Fibroblast of skin of scalp (primary cell): Measurements from ENCODE around the gene GGTA1.
"Not testable (repeated sequence)": the region's sequence is repeated elsewhere in the genome, so short reads cannot be mapped to it uniquely, and the experiment has no call there.

Experiments
- DNase-seq: peaks from one replicate; pipeline ENCODE4 v3.0.0-alpha.2; 2013

Gene GGTA1

DNA sequence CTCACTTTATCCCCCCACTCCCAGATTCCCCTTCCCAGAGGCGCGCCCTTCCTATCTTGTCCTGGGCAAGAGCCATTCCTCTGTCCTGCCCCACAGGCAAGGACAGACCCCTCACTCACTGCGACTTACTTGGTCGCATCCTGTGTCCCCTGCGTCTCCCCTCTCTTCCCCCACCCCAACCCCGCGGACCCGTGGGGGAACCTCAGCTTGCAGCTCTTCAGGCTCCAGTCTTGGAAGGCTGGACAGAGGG is 542 bp downstream of the GGTA1 start:
- DNase-seq, result no peak

DNA sequence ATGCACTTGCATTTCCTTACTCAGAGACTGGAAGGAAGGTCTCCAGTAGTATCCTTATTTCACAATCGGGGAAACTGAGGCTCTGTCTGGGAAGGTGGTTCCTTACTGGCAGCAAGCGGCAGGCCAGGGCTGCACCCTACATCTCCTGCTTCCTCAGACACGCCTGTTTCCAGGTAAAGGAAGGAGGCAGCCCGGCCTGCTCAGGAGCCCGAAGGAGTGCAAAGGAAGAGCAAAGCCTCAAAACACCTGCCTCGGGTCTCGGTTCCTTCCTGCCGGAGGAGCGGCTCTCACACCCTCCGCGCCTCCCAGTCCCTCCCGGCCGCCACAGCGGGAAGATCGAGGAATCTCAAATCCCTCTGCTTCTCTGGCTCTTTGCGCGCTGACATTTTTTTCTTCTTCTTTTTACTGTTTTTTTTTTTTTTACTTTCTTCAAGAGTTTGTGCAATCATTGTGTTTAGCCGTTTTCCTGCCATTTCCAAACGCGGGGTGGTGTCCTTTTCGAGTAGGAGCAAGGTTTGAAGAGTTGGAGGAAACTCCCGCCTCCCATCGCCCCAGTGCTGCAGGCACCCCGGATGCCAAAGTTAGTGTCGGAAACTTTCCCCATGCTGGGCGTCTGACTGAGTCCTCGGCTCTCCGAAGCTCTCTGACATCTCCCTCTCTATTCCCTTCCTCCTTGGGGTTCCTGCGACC is 1.0 kb downstream of the GGTA1 start:
- DNase-seq, result peak; percentile 44

- peak; percentile 68 for DNase-seq
Observed at GRCh38 chr9:121498150-121498486, 1.5 kb downstream of the GGTA1 start.

GRCh38 chr9:121495976-121496375 is 3.7 kb downstream of the GGTA1 start:
- no peak for DNase-seq

DNA sequence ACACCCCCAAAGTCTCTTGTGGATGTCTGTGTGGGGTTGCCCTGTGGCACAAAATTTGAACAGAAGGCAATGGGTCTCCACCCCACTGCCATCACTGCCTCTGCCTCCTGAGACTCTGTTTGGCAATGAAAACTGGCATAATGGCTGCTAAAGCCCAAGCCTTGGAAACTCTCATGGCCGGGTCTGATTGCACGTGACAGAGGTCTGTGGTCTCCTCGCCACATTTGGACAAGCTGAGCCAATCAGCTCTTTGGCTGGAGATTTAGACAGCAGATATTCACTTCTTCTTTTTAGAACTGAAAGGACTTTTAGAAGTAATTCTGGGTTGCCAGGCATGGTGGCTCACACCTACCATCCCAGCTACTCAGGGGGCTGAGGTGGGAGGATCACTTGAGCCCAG is 5.5 kb downstream of the GGTA1 start:
- DNase-seq, result no peak

GRCh38 chr9:121491111-121491510 is 8.5 kb downstream of the GGTA1 start:
- DNase-seq, result no peak

GRCh38 chr9:121489344-121489743 is 10.3 kb downstream of the GGTA1 start:
- DNase-seq, result peak; percentile 10

- DNase-seq, result no peak
Observed at GRCh38 chr9:121486043-121486442, 13.6 kb downstream of the GGTA1 start.

DNA sequence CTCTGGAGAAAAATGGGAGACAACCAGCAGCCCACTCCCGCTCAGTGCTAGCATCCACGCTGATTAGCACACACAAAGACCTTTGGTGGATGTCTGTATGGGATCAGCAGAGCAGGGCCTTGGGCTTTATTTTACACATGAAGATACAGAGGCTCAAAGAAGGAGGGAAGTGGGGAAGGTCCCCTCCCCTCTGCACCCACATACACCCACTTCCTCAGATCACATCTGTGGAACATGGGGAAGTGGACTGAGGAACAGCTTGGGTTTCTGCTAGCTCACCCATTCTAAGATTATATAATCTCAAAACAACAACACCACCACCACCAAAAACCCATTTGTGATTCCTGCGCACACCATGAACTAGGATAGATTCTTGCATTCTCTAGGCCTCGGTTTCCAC is 14.0 kb downstream of the GGTA1 start:
- no peak for DNase-seq

DNA sequence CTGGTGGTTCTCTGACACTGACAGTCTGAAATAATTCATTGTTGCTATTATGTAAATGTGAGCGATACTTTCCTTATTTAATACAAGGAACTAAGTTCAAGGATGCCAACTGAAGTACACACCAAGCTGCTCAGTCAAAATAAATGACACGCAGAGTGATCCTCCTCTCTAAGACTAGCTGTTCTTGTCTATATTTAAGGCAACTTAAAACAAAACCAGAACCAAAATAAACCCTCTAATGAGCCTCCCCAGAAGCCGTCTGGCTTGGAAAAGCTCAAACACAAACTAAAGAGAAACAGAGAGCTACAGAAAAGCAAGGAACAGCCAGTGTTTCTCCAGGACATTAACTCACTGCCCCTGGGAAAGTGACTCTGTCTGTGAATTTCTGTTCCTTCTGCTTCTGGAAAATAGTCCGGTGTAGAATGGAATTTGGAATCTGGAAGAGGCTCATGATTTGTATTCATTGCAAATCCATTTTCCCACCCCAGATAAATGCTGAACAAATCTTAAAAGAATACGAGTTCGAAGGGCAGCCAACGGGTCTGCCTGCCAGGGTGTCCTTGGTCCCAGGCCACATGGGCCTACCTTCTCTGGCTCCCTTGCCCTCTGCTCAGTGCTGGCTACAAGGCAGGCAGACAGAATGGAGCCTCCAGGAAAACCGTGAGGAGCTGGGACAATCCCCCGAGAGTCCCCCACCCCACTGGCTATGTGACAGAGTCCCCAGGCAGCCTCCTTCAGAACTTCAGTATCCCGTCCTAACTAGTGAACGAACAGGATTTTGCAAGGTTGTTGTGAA is 14.8 kb downstream of the GGTA1 start:
- DNase-seq, result no peak

DNA sequence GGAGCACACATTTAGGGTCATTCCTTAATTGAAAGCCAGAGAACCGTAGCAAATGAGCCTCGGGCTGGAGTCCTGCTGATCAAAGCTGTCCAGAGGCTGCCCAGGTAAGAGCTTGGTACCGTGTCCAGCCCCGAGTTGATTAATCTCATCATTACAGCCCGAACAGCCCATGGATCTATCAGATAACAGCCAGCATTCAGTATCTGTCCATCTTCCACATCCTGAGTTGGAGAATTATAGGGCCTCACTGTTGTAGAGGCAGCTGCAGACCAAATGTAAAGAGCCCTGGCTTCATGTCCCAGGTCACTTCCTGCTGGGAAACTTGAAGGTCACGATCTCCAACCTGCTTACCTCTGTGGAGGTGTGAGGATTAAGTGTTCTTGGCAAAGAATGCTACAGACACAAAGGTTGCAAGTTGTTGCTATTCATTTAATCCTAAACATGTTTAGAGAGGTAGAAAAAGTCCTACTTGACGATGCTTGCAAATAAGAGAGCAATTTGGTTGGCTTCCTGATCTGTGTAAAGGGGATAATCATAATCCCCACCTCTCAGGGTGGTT is 16.1 kb downstream of the GGTA1 start:
- no peak for DNase-seq

DNA sequence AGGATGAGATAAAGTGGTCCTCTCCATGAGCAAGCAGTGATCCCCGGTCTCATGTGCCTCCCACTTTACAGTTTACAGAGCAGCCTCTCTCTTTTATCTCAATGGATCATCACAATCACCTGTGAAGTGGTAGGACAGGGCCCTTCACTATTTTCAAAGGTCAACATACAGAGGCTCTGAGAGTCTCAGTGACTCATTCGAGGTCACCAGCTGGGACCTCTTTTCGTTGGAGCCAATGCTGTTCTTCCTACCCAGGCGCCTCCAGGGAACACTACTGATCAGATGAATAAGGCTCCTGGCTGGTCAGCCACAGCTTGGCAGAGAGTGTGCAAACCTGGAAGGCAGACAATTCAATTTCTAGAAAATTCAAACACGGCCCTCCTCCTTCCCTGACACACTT is 16.6 kb downstream of the GGTA1 start:
- no peak for DNase-seq

DNA sequence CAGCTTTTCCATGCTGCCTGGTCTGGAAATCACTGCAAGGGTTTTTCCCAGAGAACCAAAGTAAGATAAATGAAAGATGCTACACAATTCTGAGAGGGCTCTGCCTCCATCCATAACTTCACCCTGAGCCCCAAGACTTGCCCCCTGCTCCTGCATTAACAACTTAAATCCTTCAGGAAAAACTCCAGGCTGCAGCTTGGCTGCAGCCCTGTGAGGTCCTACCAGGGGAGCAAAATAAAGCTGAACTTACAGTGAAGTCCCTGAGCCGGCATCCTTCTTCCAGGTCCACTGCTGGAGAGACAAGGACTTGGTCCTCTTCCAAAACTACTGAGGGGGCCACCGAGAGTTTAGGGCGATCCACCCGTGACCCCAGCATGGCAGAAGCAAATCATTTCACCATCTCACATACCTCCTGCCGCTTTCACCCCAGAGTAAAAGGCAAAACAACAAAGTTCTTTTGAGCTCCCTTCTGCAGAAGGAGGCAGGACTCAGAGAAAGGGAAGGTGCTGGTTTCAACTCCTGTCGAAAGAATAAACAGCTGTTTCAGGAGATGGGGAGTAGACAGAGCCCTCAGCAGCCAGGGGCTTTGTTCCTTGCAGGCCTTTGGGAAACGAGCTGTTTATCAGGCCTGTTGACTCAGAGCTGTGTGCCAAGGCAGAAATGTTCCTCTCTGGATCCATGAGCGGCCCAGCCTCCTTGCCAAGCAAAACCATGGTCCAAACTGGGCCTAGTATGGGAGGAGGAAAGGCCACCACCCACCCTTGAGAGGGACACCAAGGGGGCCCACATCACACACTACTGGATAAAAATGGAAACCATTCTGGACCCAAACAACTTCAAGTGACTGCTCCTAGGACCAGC is 20.6 kb downstream of the GGTA1 start:
- DNase-seq, result no peak

DNA sequence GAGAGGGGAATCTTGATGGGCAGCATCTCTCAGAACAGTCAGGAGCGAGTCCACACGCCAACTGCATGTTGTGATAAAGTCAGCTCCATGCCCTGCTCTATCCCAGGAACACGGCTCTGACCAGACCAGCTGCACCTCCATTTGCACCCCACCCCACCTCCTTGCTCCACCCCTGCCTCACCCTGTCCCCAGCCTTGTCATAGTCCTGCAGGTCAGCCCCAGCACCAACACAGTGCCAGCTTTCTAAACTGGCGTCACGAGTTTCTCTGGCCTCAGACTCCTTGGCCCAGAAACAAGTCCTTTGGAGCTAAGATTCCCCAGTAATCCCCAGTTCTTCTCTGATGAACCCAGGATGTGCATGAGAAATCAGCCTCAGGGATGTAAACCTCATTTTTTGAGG is 23.5 kb downstream of the GGTA1 start:
- no peak for DNase-seq

GRCh38 chr9:121474231-121474947 is 25.3 kb downstream of the GGTA1 start:
- DNase-seq, result no peak

- no peak for DNase-seq
Observed at GRCh38 chr9:121473229-121473628, 26.4 kb downstream of the GGTA1 start.

DNA sequence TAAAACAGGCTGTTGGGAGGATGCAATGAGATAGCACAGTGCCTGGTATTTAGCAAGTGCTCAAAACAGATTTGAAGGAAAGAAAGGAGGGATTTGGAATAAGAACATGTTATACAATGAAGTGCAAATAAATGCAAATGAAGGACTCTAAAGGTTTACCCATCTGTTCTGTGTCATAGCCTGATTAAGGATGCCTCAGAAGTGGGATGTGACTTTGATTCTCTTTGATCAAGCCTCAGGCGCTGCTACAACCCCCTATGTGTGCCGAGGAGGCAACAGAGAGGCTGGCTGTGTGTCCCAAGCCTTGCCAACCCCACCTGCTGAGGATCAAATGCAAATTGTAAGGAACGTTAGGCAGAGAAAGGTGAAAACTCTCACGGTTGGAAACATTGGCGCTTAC is 27.2 kb downstream of the GGTA1 start:
- DNase-seq, result no peak

GRCh38 chr9:121466142-121466541 is 33.5 kb downstream of the GGTA1 start:
- DNase-seq, result no peak

GRCh38 chr9:121464968-121465367 is 34.7 kb downstream of the GGTA1 start:
- no peak for DNase-seq

GRCh38 chr9:121463026-121463807 is 36.4 kb downstream of the GGTA1 start:
- peak; percentile 25 for DNase-seq

DNA sequence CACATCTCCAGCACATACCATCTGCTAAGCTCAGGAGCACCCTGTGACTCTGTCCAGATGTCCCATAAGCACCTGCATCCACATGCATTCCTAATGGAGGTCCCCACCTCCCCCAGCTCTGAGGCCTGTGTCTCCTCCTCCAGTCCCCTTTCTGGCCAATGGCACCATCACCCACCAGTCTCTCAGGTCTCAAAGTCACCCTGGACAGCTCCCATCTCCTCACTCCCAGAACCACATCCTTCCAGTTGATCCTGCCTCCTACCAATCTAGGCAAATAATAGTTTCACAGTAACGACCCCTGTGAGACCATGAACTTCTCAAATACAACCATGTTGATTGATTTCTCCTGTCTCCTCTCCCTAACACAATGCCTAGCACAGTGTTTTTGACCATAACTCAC is 40.1 kb downstream of the GGTA1 start:
- DNase-seq, result no peak

DNA sequence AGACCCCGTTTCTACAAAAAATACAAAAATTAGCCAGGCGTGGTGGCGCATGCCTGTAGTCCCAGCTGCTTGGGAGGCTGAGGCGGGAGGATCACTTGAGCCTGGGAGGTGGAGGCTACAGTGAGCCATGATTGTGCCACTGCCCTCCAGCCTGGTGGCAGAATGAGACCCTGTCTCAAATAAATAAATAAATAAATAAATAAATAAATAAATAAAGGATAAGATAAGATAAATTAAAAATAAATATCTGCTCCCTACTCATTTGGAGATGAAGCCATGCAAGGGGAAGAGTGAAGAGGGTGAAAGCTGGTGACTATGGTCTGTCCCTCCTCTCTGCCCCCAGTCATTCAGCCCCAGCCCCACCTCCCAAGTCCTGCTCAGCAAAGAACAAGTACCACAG is 41.2 kb downstream of the GGTA1 start:
- not testable (repeated sequence) for DNase-seq
